C4-2B (cell line): ENCODE data around the gene FBXL13.

Experiments
- ZFX ChIP-seq: fragments of 450-650 bp; IDR thresholded peaks from 2 replicates; pipeline ENCODE4 v1.6.1; 2017
- TF ChIP-seq, protein P1 (sequence below): fragments of 450-650 bp; conservative IDR thresholded peaks from 2 replicates; pipeline ENCODE4 v1.5.1; 2017; ENCODE audit warnings: mild to moderate bottlenecking

GRCh38 chr7:103082497-103082896, 7.9 kb upstream of the FBXL13 start:
- TF ChIP-seq, protein P1, sequence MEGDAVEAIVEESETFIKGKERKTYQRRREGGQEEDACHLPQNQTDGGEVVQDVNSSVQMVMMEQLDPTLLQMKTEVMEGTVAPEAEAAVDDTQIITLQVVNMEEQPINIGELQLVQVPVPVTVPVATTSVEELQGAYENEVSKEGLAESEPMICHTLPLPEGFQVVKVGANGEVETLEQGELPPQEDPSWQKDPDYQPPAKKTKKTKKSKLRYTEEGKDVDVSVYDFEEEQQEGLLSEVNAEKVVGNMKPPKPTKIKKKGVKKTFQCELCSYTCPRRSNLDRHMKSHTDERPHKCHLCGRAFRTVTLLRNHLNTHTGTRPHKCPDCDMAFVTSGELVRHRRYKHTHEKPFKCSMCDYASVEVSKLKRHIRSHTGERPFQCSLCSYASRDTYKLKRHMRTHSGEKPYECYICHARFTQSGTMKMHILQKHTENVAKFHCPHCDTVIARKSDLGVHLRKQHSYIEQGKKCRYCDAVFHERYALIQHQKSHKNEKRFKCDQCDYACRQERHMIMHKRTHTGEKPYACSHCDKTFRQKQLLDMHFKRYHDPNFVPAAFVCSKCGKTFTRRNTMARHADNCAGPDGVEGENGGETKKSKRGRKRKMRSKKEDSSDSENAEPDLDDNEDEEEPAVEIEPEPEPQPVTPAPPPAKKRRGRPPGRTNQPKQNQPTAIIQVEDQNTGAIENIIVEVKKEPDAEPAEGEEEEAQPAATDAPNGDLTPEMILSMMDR: no peak
- no peak for TF ChIP-seq ZFX
